ENCODE results near the gene PGD. TPM values are rescaled to one million over a fixed set of nuclear protein-coding genes. Genes with fewer than 3 reads are reported as not detected.

The PGD gene
- total RNA-seq, 1 experiment from 2014 or later = 30.2 TPM

DNA sequence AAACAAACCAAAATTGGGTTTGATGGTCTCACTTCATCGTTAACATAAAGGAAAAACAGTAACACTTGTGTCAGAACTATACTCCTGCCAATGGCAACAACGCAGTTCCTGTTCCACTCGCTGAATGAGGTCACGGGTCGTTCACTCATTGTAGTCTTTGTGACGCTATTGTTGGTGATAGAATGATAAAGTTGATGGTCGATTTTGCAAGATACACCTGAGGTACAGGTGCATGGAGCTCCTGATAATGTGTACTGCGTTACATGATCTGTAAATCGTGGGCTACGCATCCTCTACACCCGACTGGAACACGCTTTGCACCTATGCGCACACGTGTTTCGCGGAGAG, 31.0 kb downstream of the PGD start:
- in situ Hi-C loops (cut with HindIII; ENCODE audit: low pct_unique_long_range_greater_than_20kb, low sequenced_read_pairs) = no loop called here
- DNase-seq (ENCODE audit: low read depth, low spot score) = no peak

DNA sequence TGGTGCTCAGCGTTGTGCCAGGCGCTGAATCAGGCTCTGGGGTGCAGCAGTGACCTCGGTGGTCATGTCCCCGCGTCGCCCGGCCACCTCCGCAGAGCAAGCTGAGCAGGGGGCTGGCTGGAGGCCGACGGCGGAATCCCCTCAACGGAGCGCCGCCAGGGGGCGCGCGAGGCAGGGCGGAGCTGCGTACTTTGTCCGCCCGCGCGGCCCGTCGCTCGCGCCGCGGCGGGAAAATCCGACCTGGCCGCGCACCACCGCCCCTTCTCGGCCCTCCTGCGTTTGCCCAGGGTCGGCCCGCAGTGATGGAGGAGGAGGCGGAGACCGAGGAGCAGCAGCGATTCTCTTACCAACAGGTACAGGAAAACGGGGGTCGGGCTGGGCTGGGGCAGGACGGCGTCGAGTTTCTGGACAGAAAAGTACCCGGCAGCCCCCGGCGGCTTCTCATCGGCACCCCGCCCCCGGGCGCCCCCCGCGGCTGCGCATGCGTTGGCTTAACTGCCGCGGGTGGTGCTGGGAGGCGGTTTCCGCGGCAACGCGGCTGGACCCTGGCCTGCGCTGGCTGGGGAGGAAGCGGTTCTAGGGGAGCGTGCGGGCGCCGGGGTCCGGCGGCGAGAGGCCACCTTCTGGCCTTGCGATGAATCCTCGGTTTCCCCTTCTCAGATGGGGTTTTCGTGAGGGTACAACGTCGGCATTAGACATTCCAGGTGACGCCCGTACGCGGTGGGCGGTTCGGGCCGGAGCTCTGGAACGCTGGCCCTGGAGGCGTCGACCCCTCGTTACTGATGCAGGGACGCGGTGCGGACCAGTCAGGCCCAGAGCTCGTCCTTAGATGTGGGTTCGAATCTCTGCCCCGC, 31.6 kb downstream of the PGD start, which contains the start of gene CENPS:
Gene CENPS (plus strand): TSS at position 218 of the 854 bp plus-strand sequence. CDS start 85 bp downstream, at position 303.
- in situ Hi-C loops (cut with HindIII; ENCODE audit: low pct_unique_long_range_greater_than_20kb, low sequenced_read_pairs) = no loop called here
- peak; percentile 77 for DNase-seq (ENCODE audit: low read depth, low spot score)

GRCh38 chr1:10431070-10431730, 32.3 kb downstream of the PGD start:
- in situ Hi-C loops (cut with HindIII; ENCODE audit: low pct_unique_long_range_greater_than_20kb, low sequenced_read_pairs) = no loop called here
- DNase-seq (ENCODE audit: low read depth, low spot score) = no peak

GRCh38 chr1:10432910-10433700, 34.2 kb downstream of the PGD start:
- DNase-seq (ENCODE audit: low read depth, low spot score) = no peak
- in situ Hi-C loops (cut with HindIII; ENCODE audit: low pct_unique_long_range_greater_than_20kb, low sequenced_read_pairs) = no loop called here

DNA sequence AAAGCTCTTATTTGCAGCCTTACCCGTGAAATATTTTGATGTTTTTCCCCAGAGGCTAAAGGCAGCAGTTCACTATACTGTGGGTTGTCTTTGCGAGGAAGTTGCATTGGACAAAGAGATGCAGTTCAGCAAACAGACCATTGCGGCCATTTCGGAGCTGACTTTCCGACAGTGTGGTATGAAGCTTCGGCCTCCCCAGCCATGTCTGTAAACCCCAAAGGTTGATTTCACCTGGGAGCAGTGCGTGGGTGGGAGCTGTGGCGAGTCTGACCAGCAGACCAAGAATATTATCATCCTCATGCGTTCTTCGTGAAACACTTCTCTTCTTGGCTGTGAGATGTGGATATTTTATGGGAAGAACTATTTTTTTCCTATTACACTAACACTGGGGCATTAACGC, 34.9 kb downstream of the PGD start:
- in situ Hi-C loops (cut with HindIII; ENCODE audit: low pct_unique_long_range_greater_than_20kb, low sequenced_read_pairs) = no loop called here
- DNase-seq (ENCODE audit: low read depth, low spot score) = no peak

DNA sequence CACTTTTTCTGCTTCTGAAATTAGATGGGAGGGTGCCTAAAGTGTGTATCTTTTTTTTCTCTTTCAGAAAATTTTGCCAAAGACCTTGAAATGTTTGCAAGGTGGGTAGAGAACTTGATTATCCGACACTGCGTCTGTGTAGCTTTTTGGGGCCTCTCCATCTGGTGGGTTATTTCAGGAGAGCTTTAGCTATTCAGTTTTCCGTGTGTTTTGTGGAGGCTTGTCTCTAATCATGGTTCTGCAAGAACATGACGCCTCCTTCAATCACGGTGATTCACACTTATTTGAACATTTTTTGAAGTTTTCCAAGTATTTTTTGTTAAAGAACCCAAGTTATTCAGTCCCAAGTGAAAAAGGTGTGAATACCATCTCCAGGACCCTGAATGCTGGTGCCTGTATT, 35.7 kb downstream of the PGD start:
- in situ Hi-C loops (cut with HindIII; ENCODE audit: low pct_unique_long_range_greater_than_20kb, low sequenced_read_pairs) = no loop called here

GRCh38 chr1:10437052-10437451, 38.2 kb downstream of the PGD start:
- in situ Hi-C loops (cut with HindIII; ENCODE audit: low pct_unique_long_range_greater_than_20kb, low sequenced_read_pairs) = no loop called here
- DNase-seq (ENCODE audit: low read depth, low spot score) = no peak

More for the DNA sequence above, 35.7 kb downstream of the PGD start:
- DNase-seq (ENCODE audit: low read depth, low spot score) = no peak

- in situ Hi-C loops (cut with HindIII; ENCODE audit: low pct_unique_long_range_greater_than_20kb, low sequenced_read_pairs) = no loop called here
- no peak for DNase-seq (ENCODE audit: low read depth, low spot score)
These were observed 39.9 kb downstream of the PGD start for GRCh38 chr1:10438677-10439163.

GRCh38 chr1:10440305-10440704, 41.4 kb downstream of the PGD start:
- DNase-seq (ENCODE audit: low read depth, low spot score) = no peak
- in situ Hi-C loops (cut with HindIII; ENCODE audit: low pct_unique_long_range_greater_than_20kb, low sequenced_read_pairs) = no loop called here

DNA sequence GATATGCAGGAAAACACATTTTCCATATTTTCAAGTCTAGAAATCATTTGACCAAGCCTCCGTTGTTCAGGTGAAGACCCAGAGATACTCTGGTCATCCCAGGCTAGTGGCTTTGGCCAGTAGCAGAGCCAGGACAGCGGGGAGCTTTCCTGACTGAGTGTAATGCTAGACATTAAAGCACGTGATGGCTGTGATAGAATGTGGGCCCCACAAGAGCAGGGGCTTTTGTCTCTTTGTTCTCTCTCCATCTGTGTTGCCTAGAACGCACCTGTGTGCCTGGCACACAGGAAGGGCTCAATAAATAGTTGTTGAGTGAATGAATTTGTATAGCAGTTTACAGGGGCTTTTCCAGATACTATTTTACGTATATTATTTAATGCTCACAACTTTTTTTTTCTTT, 41.9 kb downstream of the PGD start:
- in situ Hi-C loops (cut with HindIII; ENCODE audit: low pct_unique_long_range_greater_than_20kb, low sequenced_read_pairs) = no loop called here
- DNase-seq (ENCODE audit: low read depth, low spot score) = no peak

DNA sequence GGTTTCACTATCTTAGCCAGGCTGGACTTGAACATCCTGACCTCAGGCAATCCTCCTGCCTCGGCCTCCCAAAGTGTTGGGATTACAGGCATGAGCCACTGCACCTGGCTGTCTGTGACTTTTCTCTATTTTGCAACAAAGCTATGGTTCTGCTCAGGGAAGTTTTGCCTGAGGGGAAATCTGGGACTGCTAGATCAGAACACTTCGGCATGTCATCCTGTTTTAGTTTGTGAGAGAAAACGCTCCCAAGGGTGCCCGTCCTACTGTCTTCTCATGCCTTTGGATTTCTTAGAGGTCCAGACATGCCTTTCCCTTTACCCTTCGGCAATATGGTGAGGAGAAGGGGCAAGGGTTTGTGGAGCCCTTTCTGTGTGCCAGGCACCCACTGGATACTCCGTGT, 45.4 kb downstream of the PGD start:
- in situ Hi-C loops (cut with HindIII; ENCODE audit: low pct_unique_long_range_greater_than_20kb, low sequenced_read_pairs) = no loop called here
- DNase-seq (ENCODE audit: low read depth, low spot score) = no peak

DNA sequence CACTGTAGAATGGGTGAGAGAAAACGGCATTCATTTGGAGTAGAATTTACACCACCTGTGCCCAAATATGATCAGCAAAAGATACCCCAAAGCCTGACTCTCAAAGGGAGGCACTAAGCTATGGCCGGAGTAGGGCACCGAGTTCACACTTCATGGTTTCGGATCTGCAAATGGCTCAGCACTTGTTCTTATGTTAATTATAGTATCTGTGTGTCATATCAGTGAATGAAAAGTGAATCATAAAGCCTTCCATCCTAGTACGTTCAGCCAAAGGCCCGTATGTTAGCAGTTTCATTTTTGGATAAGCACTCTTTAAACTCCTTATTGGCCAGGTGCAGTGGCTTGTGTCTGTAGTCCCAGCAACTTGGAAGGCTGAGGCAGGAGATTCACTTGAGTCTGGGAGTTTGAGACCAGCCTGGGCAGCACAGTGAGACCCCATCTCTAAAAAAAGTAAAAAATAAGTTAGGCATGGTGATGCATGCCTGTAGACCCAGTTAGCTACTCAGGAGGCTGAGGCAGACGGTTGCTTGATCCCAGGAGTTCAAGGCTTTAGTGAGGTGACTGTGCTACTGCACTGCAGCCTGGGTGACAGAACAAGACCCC, 46.0 kb downstream of the PGD start:
- DNase-seq (ENCODE audit: low read depth, low spot score) = no peak
- in situ Hi-C loops (cut with HindIII; ENCODE audit: low pct_unique_long_range_greater_than_20kb, low sequenced_read_pairs) = no loop called here

GRCh38 chr1:10446790-10447422, 48.0 kb downstream of the PGD start:
- in situ Hi-C loops (cut with HindIII; ENCODE audit: low pct_unique_long_range_greater_than_20kb, low sequenced_read_pairs) = no loop called here

DNA sequence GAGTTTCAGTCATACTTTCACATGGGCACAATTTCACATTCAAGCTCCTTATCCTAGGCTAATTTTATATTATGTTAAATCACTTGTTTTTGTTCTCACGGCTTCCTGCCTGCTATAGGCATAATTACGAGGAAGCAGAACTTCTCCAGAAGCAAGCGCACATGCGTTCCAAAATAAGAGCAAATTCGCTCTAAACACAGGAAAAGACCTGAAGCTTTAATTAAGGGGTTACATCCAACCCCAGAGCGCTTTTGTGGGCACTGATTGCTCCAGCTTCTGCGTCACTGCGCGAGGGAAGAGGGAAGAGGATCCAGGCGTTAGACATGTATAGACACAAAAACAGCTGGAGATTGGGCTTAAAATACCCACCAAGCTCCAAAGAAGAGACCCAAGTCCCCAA, 50.9 kb downstream of the PGD start, which contains the start of gene CORT:
Gene CORT (plus strand): TSS at position 281 of the 400 bp plus-strand sequence. CDS start 193 bp downstream, outside the sequence.
- in situ Hi-C loops (cut with HindIII; ENCODE audit: low pct_unique_long_range_greater_than_20kb, low sequenced_read_pairs) = no loop called here
- DNase-seq (ENCODE audit: low read depth, low spot score) = no peak

More at GRCh38 chr1:10446790-10447422, 48.0 kb downstream of the PGD start:
- no peak for DNase-seq (ENCODE audit: low read depth, low spot score)

DNA sequence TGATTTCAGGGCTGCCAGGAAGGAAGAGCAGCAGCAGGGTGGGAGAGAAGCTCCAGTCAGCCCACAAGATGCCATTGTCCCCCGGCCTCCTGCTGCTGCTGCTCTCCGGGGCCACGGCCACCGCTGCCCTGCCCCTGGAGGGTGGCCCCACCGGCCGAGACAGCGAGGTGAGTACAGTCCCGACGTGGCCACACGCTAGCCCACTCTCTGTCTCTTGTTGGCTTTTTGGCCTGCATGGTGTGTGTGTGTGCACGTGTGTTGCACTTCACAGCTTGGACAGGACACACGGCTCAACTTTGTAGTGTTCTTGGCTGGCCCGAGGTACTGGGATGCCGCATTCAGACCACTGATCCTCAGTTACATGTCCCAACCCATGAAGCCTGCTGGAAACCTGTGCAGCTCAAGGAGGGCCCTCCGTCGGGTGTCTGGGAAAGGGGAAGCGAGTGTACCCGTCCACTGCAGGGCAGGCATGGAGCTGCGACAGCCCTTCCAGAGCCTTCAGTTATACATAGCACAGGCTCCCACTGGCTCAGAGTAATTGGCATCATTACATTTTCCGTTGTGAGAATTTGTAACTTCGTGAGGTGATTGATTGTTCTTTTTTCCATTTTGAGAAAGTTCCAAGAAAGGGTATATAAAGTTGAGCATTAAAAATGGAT, 51.4 kb downstream of the PGD start:
- in situ Hi-C loops (cut with HindIII; ENCODE audit: low pct_unique_long_range_greater_than_20kb, low sequenced_read_pairs) = no loop called here
- DNase-seq (ENCODE audit: low read depth, low spot score) = no peak

- in situ Hi-C loops (cut with HindIII; ENCODE audit: low pct_unique_long_range_greater_than_20kb, low sequenced_read_pairs) = no loop called here
- no peak for DNase-seq (ENCODE audit: low read depth, low spot score)
These were observed 52.0 kb downstream of the PGD start for GRCh38 chr1:10450836-10451235.

GRCh38 chr1:10451287-10451686, 52.4 kb downstream of the PGD start:
- in situ Hi-C loops (cut with HindIII; ENCODE audit: low pct_unique_long_range_greater_than_20kb, low sequenced_read_pairs) = no loop called here

More at GRCh38 chr1:10451287-10451686, 52.4 kb downstream of the PGD start:
- no peak for DNase-seq (ENCODE audit: low read depth, low spot score)

Data from SK-MEL-5 (cell line).